GM19351 (cell line): ENCODE measurements around the gene MRC1.

Source experiments
- ATAC-seq: cut with Tn5 transposase; IDR thresholded peaks from one replicate; pipeline ENCODE4 v1.9.1; 2021; ENCODE audit warnings: mild to moderate bottlenecking, moderate library complexity; ENCODE audit not compliant: unreplicated experiment

Gene MRC1

DNA sequence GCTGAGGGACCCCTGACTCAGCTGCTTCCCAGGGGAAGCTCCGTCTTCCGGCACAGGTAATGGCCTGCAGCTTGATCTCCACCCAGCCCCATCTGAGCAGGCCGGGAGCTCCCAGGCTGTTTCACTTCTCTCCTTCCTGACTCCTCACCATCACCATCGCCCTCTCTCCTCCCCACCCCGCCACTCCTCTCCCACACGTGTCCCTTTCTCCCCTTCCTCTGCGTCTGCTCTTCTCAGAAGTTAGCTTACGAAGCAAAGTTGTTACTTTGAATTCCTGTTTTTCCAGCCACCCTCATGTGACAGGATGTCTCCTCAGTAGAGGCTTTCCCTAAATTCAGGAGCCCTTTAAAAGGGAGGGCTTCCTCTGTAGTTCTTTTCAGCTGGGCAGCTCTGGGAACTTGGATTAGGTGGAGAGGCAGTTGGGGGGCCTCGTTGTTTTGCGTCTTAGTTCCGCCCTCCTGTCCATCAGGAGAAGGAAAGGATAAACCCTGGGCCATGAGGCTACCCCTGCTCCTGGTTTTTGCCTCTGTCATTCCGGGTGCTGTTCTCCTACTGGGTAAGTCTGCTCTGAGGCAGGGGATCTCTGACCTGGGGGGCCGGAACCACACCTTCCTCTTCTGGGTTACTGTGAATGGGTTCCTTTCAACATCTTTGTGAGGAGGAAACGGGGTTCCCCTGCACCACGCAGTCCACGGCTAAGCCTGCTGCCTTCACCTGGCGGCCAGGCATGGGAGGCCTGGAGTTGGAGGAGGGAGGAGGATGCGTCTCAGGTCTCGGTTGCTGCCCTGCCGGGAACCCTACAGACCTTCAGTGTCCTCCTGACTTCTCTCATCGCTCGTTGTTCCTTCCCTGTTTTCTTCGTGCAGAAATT is at the start of gene MRC1:
Gene MRC1 (plus strand): TSS at position 378 of the 871 bp plus-strand sequence. CDS start 118 bp downstream, at position 496.
- no peak for ATAC-seq

- no peak for ATAC-seq
Measured at GRCh38 chr10:17764142-17764541, 45.0 kb upstream of the MRC1 start.

GRCh38 chr10:17765602-17766001 is 43.5 kb upstream of the MRC1 start:
- ATAC-seq = no peak

GRCh38 chr10:17766731-17767130 is 42.4 kb upstream of the MRC1 start:
- ATAC-seq = no peak

DNA sequence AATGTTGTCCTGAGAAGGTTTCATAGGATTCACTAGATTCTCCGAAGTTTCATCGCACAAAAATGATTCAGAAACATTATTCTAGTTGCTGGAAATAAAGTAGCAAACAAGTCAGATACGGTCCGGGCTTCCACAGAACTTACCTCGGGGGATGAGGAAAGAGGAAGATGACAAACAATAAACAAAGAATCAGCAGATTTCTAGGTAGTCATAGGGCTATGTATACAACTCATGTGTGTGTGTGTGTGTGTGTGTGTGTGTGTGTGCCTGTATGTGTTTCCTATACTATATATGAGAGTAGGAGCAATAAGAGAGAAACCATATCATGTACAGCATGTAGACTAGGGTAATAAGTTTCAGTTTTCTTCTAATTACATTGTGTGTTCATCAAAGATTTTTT is 40.7 kb upstream of the MRC1 start:
- ATAC-seq = no peak

DNA sequence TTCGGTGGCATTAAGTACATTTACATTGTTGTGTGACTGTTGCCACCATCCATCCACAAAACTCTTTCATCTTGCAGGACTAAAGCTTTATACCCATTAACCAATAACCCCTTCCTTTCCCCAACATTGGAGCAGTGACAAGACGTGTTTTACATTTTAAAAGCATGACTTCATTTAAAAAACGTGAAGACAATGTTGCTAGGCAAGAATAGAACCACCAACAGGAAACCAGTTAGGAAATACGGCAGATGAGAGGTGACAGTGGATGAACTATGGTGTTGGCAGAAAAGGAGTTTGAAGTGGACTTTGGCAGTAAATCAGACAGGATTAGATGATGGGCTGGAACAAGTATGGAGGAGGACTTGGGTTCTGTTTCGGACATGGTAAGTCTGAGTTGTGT is 40.2 kb upstream of the MRC1 start:
- no peak for ATAC-seq

DNA sequence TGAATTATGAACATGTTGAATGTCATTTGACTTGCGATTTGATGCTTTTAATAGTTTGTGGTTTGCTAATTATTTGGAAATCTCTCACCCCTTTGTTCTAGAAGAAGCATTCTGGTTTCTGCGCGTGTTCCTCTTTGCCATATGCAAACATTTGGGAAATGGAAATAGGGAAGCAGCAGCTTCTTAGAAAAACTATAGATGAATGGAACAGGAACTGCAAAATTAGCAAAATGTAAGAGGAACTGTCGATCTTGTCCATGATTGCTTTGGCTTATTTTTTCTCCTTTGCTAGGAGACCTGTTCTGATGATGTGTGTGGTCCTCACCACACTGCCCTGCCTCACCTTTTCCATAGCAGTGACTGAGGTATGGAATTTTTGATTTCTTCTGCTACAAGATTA is 38.1 kb upstream of the MRC1 start:
- ATAC-seq = no peak

GRCh38 chr10:17779784-17780183 is 29.4 kb upstream of the MRC1 start:
- no peak for ATAC-seq

- ATAC-seq = no peak
Measured at GRCh38 chr10:17780727-17781126, 28.4 kb upstream of the MRC1 start.

DNA sequence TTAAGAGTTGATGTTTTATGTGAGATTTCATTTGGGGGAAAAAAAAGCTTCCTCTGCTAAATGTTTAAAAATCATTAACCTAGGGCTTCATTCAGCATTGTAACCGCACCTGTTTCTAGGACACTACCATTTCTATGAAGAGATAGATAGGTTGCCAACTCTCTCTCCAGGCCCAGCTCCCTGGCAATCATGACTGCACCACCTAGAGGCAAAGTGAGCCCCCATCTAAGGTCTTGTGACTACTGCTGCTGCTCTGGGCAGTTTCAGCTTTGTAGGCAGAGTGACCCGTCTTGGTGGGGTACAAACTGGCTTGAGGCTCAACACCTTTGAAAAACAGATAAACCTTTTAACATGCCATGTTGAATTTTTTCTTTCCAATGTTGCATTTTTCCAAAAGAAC is 27.3 kb upstream of the MRC1 start:
- no peak for ATAC-seq

GRCh38 chr10:17782921-17783665 is 26.1 kb upstream of the MRC1 start:
- ATAC-seq = no peak

DNA sequence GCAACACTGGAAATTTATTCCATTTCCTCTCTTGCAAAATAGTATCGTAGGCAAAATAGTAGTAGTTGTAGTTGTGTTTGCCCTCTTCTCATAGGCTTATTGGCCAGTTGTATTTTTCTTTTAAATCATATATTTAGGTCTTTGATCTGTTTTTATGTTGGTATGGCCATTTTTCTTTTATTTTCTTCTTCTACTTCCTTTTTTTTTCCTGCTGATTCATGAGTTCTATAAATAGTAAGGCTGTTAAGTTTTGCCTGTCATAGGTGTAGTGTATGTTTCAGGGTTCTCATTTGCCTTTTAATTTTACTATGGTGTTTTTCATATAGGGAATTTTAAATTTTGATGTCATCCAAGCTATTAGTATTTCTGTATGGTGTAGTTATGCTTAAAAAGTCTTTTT is 25.4 kb upstream of the MRC1 start:
- ATAC-seq = no peak

GRCh38 chr10:17784688-17785087 is 24.5 kb upstream of the MRC1 start:
- ATAC-seq = no peak

- no peak for ATAC-seq
Measured at GRCh38 chr10:17785276-17785930, 23.7 kb upstream of the MRC1 start.

DNA sequence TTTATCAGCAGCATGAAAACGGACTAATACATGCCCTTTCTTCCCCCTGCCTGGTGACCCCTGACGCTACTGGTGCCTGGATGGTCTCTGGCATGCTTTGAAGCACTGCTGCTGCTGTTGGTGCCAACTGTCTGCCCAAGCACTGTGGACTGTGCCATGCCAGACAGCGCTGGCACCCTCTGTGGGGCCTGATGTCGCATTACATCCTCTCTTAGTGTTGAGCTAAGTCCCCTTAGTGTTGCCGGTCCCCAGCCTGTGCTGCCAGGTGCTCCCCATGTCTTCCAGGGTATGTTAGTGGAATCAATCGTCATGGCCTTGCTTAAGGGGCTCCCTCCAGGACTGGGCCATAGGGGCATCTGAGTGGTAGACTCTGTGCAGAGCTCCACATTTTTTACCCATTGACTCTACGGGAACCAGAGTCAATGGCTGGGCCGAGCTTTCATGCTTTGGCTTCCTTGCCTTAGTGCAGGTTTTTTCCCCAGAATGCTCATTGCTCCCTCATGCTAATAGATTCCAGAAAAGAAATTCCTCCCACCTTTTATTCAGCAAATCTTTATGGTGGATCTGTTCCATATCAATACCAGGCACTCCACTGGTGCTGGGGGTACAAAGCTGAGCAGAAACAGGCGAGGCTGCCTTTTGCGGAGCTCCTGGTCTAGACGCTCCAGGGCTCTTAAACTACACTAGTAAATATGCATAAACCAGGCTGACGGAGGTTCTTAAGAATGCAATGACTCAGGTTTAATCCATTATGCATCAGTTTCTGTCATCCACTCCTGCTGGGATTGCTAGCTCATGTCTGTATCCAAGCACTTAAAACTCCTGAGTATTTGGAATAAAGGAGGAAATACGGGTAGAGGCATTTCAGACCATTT is 21.8 kb upstream of the MRC1 start:
- ATAC-seq = no peak

DNA sequence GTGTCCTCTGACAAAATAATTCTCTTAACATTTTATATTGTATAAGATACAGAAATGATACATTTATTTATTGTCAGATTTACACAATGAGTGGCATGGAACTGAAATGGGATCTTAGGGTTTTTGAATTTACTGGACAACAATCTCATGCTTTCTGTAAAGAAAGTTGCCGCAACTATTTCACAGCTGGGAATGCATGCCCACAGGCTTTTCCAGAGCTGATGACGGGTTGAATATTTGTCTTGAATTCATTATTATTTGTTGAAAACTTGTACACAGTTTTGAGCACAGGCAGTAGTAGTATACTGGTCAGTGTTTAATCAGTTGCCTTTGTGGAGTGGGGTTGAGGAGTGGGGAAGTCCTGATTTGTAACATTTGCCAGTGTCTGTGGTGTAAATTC is 20.5 kb upstream of the MRC1 start:
- ATAC-seq = no peak

GRCh38 chr10:17789396-17789795 is 19.8 kb upstream of the MRC1 start:
- no peak for ATAC-seq

DNA sequence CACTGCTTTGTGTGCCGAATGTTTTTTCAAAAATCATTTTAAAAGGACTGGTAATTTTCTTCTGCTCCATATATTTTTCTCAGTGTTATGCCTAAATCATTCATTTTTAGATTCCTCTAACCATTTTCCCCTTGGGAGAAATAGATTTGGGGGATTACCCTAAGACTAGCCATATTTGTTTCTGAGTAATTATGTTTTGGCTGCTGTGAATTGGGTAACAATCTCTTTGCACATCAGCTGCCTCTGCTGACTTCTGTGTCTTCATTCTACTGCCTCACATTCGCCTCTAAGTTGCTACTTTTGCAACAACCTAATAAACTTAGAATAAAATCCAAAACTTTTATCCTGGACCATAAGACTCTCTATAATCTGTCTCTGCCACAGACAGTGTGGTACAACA is 18.5 kb upstream of the MRC1 start:
- ATAC-seq = no peak

DNA sequence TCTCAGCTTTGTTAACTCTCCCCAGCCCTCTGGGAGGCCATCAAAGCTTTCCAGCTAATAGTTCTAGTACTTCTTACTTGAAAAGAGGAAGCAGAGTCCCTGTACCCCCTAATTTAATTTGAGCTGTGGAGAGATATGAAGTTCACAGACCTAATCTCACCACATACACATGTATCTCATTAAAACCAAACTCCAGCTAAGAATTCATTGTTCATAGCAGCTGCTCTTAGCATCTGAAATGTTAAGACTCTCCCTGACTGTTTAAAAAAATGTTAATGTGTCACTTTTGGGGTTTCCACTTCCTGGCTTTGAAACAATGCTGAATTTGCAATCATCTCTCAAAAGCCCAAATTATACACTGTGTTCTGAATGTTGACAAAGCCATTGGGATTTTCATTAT is 16.2 kb upstream of the MRC1 start:
- no peak for ATAC-seq

DNA sequence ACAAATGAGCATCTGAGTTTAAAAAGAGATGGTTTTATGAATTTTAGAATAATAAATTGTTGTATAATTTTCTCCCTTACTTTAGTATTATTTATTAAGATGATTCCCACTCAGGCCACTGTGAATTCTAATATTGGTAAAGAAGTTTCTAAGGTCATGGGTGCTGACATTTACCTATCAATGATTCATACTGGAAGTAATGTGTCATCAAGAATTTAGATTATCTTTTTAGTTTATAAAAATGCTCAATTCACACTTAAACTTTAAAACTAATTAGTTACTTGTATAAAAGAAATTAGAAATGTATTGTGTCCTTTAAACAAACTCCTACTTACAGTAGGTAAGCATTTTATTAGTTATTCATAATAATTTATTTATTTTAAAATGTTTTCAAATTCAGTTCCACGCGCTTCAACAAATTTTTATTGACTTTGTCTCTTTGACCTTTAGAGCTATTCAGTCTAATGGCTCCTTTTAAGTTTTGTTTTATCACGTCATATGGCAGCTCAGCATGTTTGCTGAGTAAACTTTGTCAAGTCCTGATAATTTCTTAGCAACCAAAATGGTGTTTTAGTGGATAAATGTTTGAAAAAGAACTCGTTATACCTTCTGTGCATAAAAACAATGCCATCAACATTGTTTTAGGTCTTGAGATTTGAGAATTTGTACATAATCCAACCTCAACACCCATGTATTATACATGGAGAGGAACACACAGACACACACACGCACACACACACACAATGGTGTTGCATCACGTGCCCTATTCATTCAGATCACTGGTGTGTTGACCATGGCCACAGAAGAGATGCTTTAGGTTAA is 15.1 kb upstream of the MRC1 start:
- ATAC-seq = no peak
